Fibroblast of lung (primary cell): Measurements from ENCODE around the gene SNX32. TPM values are rescaled to one million over a fixed set of nuclear protein-coding genes. Genes with fewer than 3 reads are reported as not detected.

Experiments
- DNase-seq, 2 donors: peaks; one replicate each; pipeline versions ENCODE4 v3.0.0 to v3.0.0-alpha.2; 2010; ENCODE audit warnings: low read depth in 2 of 2
- H2AFZ ChIP-seq: 2 replicates; pipeline ENCODE4 v1.5.1; 2012; ENCODE audit warnings: low read length, control low read depth, inconsistent platforms
- H3K27ac ChIP-seq: 2 replicates; pipeline ENCODE4 v1.5.1; 2011; ENCODE audit warnings: low read length, control low read depth; ENCODE audit not compliant: insufficient read depth
- H3K27me3 ChIP-seq: 2 replicates; pipeline ENCODE4 v1.5.1; 2011; ENCODE audit warnings: mild to moderate bottlenecking, low read length; ENCODE audit not compliant: control insufficient read depth, insufficient read depth
- H3K36me3 ChIP-seq: 2 replicates; pipeline ENCODE4 v1.5.1; 2011; ENCODE audit warnings: low read length; ENCODE audit not compliant: control insufficient read depth, insufficient read depth
- H3K4me1 ChIP-seq: 2 replicates; pipeline ENCODE4 v1.5.1; 2011; ENCODE audit warnings: low read length; ENCODE audit not compliant: control insufficient read depth, insufficient read depth; ENCODE audit errors: extremely low read depth
- H3K4me2 ChIP-seq: 2 replicates; pipeline ENCODE4 v1.5.1; 2011; ENCODE audit warnings: low read length, control low read depth; ENCODE audit not compliant: insufficient read depth; ENCODE audit errors: extremely low read depth
- H3K4me3 ChIP-seq, 4 experiments: fragments of 200-600 bp in 1 of 4; sonication (generic) in 1 of 4; replicated peaks in 1 of 4; 2 replicates each; pipeline ENCODE4 v1.5.1; 2011 to 2016; ENCODE audit warnings: low read length in 4 of 4, low read depth in 3 of 4, mild to moderate bottlenecking in 3 of 4, control low read depth in 2 of 4, inconsistent platforms in 1 of 4, mixed read lengths in 1 of 4; ENCODE audit not compliant: insufficient read depth in 1 of 4; ENCODE audit errors: control extremely low read depth in 1 of 4
- H3K79me2 ChIP-seq: 2 replicates; pipeline ENCODE4 v1.5.1; 2012; ENCODE audit warnings: mild to moderate bottlenecking, low read length, inconsistent platforms; ENCODE audit not compliant: control insufficient read depth, insufficient read depth
- H3K9ac ChIP-seq: 2 replicates; pipeline ENCODE4 v1.5.1; 2011; ENCODE audit warnings: mild to moderate bottlenecking, low read length, control low read depth; ENCODE audit not compliant: insufficient read depth
- H3K9me3 ChIP-seq: 2 replicates; pipeline ENCODE4 v1.5.1; 2012; ENCODE audit warnings: low read depth, low read length; ENCODE audit not compliant: control insufficient read depth, insufficient read depth
- H4K20me1 ChIP-seq: 2 replicates; pipeline ENCODE4 v1.5.1; 2011; ENCODE audit warnings: low read length; ENCODE audit not compliant: control insufficient read depth, insufficient read depth; ENCODE audit errors: extremely low read depth
- EZH2 ChIP-seq: IDR thresholded peaks from 2 replicates; pipeline ENCODE4 v1.5.1; 2012; ENCODE audit warnings: low read length, control low read depth, mild to moderate bottlenecking; ENCODE audit errors: missing control alignments
- polyA plus RNA-seq, 2 donors: library from polyadenylated mRNA; depleted of rRNA in 1 of 2; stranded (reverse) in 1 of 2; unstranded in 1 of 2; fragments of >200 nt; gene quantifications; 2 replicates each; pipeline ENCODE4 v1.2.1, GENCODE V29; 2011 to 2012; ENCODE audit warnings: missing spikeins in 1 of 2
- total RNA-seq: library from RNA; depleted of rRNA; stranded (reverse); fragments of >200 nt; gene quantifications from 2 replicates; pipeline ENCODE4 v1.2.1, GENCODE V29; 2014
- TF ChIP-seq, protein P1 (sequence below), 2 donors: IDR thresholded peaks in 1 of 2; conservative IDR thresholded peaks in 1 of 2; 1 replicate in 1 of 2; 2 replicates in 1 of 2; pipeline ENCODE4 v1.5.1; 2011 to 2012; ENCODE audit warnings: low read length in 2 of 2, control low read depth in 1 of 2, inconsistent platforms in 1 of 2, low read depth in 1 of 2, mild to moderate bottlenecking in 1 of 2

Gene SNX32
- total and polyA plus RNA-seq, 2 donors (not counting 1 experiment from before 2014, with no cell fraction given) = 0.33 to 3.1 TPM

DNA sequence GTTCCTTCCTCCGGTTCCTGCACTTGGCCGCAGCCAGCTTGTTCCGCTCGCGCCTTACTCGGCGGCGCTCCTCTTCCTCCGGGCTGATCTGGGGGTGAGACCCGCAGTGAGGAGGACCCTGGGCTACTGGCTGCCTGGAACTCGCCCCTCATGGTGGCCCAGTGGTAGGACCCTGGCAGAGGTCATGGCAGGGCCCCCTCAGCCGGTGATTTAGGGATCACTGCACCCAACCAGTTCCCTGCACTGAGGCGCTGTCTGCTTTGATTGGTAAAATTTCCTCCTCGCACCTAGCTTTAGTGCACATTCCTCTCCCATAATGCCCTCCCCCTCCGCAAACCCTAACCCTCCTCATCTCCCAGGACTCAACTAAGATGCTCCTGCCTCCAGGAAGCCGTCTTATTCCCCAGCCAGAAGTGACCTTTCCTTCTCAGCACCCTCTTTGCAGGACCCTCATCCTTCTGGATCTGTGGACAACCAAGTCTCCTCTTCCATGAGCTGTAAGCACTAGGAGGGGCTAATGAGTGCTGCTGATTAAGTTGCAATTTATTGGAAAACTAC, 60.4 kb downstream of the SNX32 start:
- Histone ChIP-seq H4K20me1 (no peaks in the 10 kb centered on the region), H3K36me3 (peaks cover 26% of the 10 kb centered on the region), H3K9me3 (no peaks in the 10 kb centered on the region), H3K27ac (peak overlapping the region; percentile 42), H3K4me1 (peaks cover 28% of the 10 kb centered on the region), H3K4me3 (peak overlapping the region in 2 of 4 experiments; percentile 22 to 23), H3K4me2 (peak overlapping the region; percentile 70), H3K9ac (peak overlapping the region; percentile 26), H3K27me3 (no peaks in the 10 kb centered on the region), H2AFZ (no peak overlapping the region), H3K79me2 (peaks cover 84% of the 10 kb centered on the region)
- no peak for DNase-seq
- TF ChIP-seq, protein P1, sequence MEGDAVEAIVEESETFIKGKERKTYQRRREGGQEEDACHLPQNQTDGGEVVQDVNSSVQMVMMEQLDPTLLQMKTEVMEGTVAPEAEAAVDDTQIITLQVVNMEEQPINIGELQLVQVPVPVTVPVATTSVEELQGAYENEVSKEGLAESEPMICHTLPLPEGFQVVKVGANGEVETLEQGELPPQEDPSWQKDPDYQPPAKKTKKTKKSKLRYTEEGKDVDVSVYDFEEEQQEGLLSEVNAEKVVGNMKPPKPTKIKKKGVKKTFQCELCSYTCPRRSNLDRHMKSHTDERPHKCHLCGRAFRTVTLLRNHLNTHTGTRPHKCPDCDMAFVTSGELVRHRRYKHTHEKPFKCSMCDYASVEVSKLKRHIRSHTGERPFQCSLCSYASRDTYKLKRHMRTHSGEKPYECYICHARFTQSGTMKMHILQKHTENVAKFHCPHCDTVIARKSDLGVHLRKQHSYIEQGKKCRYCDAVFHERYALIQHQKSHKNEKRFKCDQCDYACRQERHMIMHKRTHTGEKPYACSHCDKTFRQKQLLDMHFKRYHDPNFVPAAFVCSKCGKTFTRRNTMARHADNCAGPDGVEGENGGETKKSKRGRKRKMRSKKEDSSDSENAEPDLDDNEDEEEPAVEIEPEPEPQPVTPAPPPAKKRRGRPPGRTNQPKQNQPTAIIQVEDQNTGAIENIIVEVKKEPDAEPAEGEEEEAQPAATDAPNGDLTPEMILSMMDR (conservative IDR thresholded peaks at IDR 0.05 in 1 of 2, IDR thresholded peaks at IDR 0.05 in 1 of 2; ENCODE audit: low read depth in 1 of 2, low read length in 2 of 2) = no peak
- TF ChIP-seq EZH2 = no peak

DNA sequence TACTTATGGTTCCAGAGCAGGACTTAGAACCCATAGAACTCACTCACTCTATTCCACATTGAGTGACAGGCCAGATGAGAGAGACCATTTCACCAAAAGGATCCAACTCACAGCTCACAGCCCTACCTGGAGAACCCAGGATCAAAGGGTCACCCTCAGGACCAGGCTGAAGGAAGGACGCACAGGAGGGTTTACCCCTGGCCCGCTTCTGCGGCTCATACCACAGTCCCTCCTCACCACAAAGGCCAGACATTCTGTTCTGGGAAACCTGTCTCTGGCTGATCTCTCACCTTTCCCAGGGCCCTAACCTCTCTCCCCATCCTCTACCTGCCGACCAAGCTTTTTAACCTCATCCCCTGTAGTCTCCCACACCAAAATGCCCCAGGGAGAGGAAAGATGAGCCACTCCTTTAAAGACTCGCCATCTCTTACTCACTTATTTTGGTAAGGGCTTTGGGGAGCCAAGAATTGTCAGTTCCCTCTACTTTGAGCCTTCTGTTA, 61.8 kb downstream of the SNX32 start:
- Histone ChIP-seq H2AFZ (no peak overlapping the region), H3K27me3 (no peaks in the 10 kb centered on the region), H3K36me3 (peaks cover 26% of the 10 kb centered on the region), H3K79me2 (peaks cover 93% of the 10 kb centered on the region), H3K4me3 (peak overlapping the region in 1 of 4 experiments; percentile 82), H3K4me2 (peak overlapping the region; percentile 48), H3K9me3 (no peaks in the 10 kb centered on the region), H4K20me1 (no peaks in the 10 kb centered on the region), H3K4me1 (peaks cover 21% of the 10 kb centered on the region), H3K9ac (no peak overlapping the region), H3K27ac (peak overlapping the region; percentile 100)
- TF ChIP-seq, protein P1 (conservative IDR thresholded peaks at IDR 0.05 in 1 of 2, IDR thresholded peaks at IDR 0.05 in 1 of 2; ENCODE audit: low read depth in 1 of 2, low read length in 2 of 2) = no peak
- no peak for TF ChIP-seq EZH2
- no peak for DNase-seq

DNA sequence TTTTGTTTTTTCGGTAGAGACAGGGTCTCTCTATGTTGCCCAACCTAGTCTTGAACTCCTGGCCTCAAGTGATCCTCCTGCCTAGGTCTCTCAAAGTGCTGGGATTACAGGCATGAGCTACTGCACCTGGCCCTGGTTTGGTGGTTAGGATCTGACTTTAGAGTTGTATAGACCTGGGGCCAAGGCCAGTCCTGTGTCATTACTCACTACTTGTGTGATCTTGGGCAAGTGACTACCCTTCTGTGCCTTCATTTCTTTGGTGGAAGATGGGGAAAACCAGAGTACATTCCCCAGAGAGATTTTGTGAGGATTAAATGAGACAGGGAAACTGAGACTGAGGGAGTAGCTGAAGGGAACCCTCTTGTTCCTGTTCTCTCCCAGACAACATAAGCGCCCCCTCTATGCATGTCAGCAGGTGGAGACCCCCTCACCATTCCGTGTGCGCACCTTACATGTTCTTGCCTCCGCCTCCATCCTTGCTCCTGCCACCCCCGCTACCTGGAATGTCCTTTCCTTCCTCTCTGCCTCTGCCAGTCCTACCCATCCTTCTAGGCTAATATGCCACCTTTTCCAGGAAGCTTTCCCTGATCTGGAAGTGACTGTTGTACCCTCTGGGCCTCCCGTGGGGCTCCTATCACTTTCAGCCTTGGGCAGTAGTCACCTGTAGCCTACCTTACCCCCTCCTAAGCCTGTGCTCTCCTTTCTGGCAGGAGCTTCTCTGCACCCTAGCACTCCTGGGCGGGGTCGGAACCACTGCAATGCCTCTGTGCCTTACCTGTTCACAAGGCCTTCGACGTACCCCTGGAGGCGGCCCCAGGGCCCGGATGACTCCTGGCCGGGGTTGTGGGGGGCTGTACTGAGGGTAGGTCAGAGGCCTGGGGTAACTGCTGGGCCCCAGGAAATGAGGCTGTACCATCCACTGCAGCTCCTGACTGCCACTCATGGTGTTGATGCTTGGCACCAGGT, 62.6 kb downstream of the SNX32 start:
- Histone ChIP-seq H3K4me3 (peak overlapping the region; percentile 14 to 96 (median 58)), H3K9ac (peak overlapping the region; percentile 45)
- no peak for DNase-seq

More for the DNA sequence above, 62.6 kb downstream of the SNX32 start:
- Histone ChIP-seq H3K36me3 (peaks cover 24% of the 10 kb centered on the region), H3K27me3 (no peaks in the 10 kb centered on the region), H2AFZ (no peak overlapping the region), H3K9me3 (no peaks in the 10 kb centered on the region), H3K27ac (peak overlapping the region; percentile 100), H3K79me2 (peaks cover 93% of the 10 kb centered on the region), H3K4me1 (peaks cover 24% of the 10 kb centered on the region), H4K20me1 (no peaks in the 10 kb centered on the region), H3K4me2 (peak overlapping the region; percentile 84)
- TF ChIP-seq, protein P1 (conservative IDR thresholded peaks at IDR 0.05 in 1 of 2, IDR thresholded peaks at IDR 0.05 in 1 of 2; ENCODE audit: low read depth in 1 of 2, low read length in 2 of 2) = no peak
- no peak for TF ChIP-seq EZH2
